Activated CD4-positive, alpha-beta T cell treated with anti-CD3 and anti-CD28 coated beads, Interleukin-2, amount 10 ng/mL, durations not matched to agents 24 days and 14 days (primary cell): ENCODE data around the gene WDR38. TPM values are rescaled to one million over a fixed set of nuclear protein-coding genes. Genes with fewer than 3 reads are reported as not detected.
A peak's percentile ranks its signal among the peaks of the same experiment; 100 is the strongest.
"Not testable (repeated sequence)": the region's sequence is repeated elsewhere in the genome, so short reads cannot be mapped to it uniquely, and the experiment has no call there.

Source experiments
- DNase-seq: peaks from one replicate; pipeline ENCODE4 v3.0.0; 2022
- H3K27ac Mint-ChIP-seq: one replicate; pipeline ENCODE4 v1.8.0; 2022; ENCODE audit warnings: mild to moderate bottlenecking, mixed read lengths
- H3K27me3 Mint-ChIP-seq: one replicate; pipeline ENCODE4 v1.8.0; 2022; ENCODE audit warnings: mixed read lengths
- H3K36me3 Mint-ChIP-seq: one replicate; pipeline ENCODE4 v1.8.0; 2022; ENCODE audit warnings: low read depth, mild to moderate bottlenecking, mixed read lengths
- H3K4me1 Mint-ChIP-seq: one replicate; pipeline ENCODE4 v1.8.0; 2021; ENCODE audit warnings: mixed read lengths
- H3K4me3 Mint-ChIP-seq: one replicate; pipeline ENCODE4 v1.8.0; 2022; ENCODE audit warnings: mild to moderate bottlenecking, moderate library complexity, mixed read lengths
- H3K9me3 Mint-ChIP-seq: one replicate; pipeline ENCODE4 v1.8.0; 2021; ENCODE audit warnings: mixed read lengths
- intact Hi-C: fragments of 100-400 bp; cut with micrococcal nuclease; formaldehyde crosslinking; loops from one replicate; pipeline ENCODE4 v1.15.1; 2023
- total RNA-seq: library from RNA; stranded (reverse); gene quantifications from 2 replicates; pipeline ENCODE4 v1.2.3, GENCODE V29; 2022

WDR38 gene
- total RNA-seq, 1 donor from 2014 or later, result not detected

DNA sequence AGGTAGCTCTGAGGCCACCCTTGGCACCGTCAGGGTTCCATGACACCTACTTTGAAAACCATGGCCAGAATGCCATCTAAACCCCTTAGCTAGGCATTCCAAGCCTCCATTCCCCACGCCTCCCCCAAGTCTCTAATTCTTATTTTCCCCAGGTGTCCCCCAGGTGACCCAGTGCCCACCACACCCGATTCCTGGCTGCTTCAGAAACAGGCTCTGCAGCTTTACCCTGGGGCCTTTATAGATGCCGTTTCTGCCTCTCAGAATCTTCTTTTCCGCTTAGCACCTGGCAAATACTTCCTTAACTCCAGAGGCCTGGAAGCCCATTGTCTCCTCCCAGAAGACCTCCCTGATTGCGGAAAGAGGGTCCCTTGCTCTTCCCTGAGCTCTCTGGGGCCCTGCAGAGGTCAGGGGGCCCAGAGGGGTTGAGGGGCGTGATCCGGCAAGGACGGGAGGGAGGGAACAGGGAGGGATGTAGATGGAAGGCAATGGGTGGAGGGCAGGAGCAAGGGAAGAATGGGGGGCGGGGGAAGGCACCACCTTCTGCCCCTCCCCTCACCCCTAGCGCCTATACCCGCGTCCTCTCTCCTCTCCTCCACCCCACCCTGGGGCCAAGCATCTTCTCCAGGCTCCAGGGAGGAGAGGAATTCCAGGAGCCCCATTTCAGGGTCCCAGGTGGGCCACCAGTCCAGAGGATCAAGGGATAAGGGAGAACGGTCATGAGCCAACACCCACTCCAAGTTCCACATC lies 12.0 kb upstream of the WDR38 start:
- Mint-ChIP-seq H3K4me1 (no peaks in the 10 kb centered on the region), H3K4me3 (no peak overlapping the region), H3K36me3 (no peaks in the 10 kb centered on the region), H3K9me3 (no peaks in the 10 kb centered on the region), H3K27me3 (peaks cover 10% of the 10 kb centered on the region), H3K27ac (no peak overlapping the region)
- DNase-seq, result no peak
- intact Hi-C loops, result no loop called here

DNA sequence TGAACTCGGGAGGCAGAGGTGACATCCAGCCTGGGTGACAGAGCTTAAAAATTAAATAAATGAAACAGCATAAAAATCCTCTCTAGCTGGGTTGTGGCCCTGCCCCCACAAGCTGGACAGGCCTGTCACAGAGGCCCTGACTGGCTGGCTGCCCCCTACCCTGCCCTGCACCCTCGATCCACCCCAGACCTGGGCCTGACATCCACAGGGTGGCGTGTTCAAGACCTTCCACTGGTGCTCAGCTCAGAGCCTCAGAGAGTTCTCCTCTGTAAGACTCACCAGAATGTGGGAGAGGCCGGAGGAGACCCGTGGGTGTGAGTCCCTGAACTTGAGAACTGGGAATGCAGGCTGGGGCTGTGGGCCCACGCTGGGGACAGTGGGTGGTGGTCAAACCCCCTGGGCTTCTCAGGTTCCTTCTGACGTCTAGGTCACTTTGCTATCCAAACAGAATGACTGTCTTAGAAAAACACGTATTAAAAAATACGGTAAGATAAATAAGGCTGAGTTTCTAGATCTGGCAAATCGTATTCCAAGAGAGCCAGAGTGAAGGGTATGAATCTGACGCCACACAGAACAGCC lies 9.7 kb upstream of the WDR38 start:
- Mint-ChIP-seq H3K27ac (no peak overlapping the region), H3K4me1 (no peaks in the 10 kb centered on the region), H3K9me3 (no peaks in the 10 kb centered on the region), H3K36me3 (no peaks in the 10 kb centered on the region), H3K27me3 (peaks cover 7% of the 10 kb centered on the region), H3K4me3 (no peak overlapping the region)
- intact Hi-C loops, result no loop called here
- DNase-seq, result no peak

- Mint-ChIP-seq H3K36me3 (no peaks in the 10 kb centered on the region), H3K4me1 (no peaks in the 10 kb centered on the region), H3K27ac (no peak overlapping the region), H3K9me3 (no peaks in the 10 kb centered on the region), H3K27me3 (peaks cover 8% of the 10 kb centered on the region), H3K4me3 (no peak overlapping the region)
- intact Hi-C loops, result no loop called here
- no peak for DNase-seq
These were observed 9.0 kb upstream of the WDR38 start for GRCh38 chr9:124844291-124844690.

- H3K27ac Mint-ChIP-seq, H3K4me3 Mint-ChIP-seq, intact Hi-C loops, DNase-seq, H3K4me1 Mint-ChIP-seq, H3K9me3 Mint-ChIP-seq, H3K36me3 Mint-ChIP-seq: not testable (repeated sequence)
- peaks cover 15% of the 10 kb centered on the region for H3K27me3 Mint-ChIP-seq
These were observed 6.8 kb upstream of the WDR38 start for GRCh38 chr9:124846467-124846866.

- intact Hi-C loops, result no loop called here
- no peak for DNase-seq
- H3K4me3 Mint-ChIP-seq, result no peak overlapping the region
- no peaks in the 10 kb centered on the region for H3K36me3 Mint-ChIP-seq
- H3K27ac Mint-ChIP-seq, result no peak overlapping the region
- peaks cover 16% of the 10 kb centered on the region for H3K27me3 Mint-ChIP-seq
- no peaks in the 10 kb centered on the region for H3K4me1 Mint-ChIP-seq
- H3K9me3 Mint-ChIP-seq, result no peaks in the 10 kb centered on the region
These were observed 6.3 kb upstream of the WDR38 start for GRCh38 chr9:124846969-124847368.

GRCh38 chr9:124849801-124850200 lies 3.5 kb upstream of the WDR38 start:
- H3K27ac Mint-ChIP-seq, result no peak overlapping the region
- intact Hi-C loops, result loop anchor here (5.0 kb wide), 2 partner anchors 138 to 522 kb away; no protein-coding TSS in a partner anchor
- H3K9me3 Mint-ChIP-seq, result no peaks in the 10 kb centered on the region
- H3K36me3 Mint-ChIP-seq, result no peaks in the 10 kb centered on the region
- peaks cover 16% of the 10 kb centered on the region for H3K27me3 Mint-ChIP-seq
- DNase-seq, result no peak
- H3K4me3 Mint-ChIP-seq, result no peak overlapping the region
- H3K4me1 Mint-ChIP-seq, result peaks cover 5% of the 10 kb centered on the region

GRCh38 chr9:124852121-124852828 lies 985 bp upstream of the WDR38 start:
- DNase-seq, result no peak
- Mint-ChIP-seq H3K36me3 (peaks cover 7% of the 10 kb centered on the region), H3K27ac (no peak overlapping the region), H3K9me3 (no peaks in the 10 kb centered on the region), H3K4me1 (peaks cover 5% of the 10 kb centered on the region), H3K4me3 (peak overlapping the region; percentile 72), H3K27me3 (peaks cover 14% of the 10 kb centered on the region)
- intact Hi-C loops, result loop anchor here (5.0 kb wide), 2 partner anchors 140 to 520 kb away; no protein-coding TSS in a partner anchor

- H3K27ac Mint-ChIP-seq, result no peak overlapping the region
- peaks cover 7% of the 10 kb centered on the region for H3K4me1 Mint-ChIP-seq
- H3K27me3 Mint-ChIP-seq, result peaks cover 12% of the 10 kb centered on the region
- intact Hi-C loops, result loop anchor here (1.0 to 5.0 kb wide), 5 partner anchors 17 to 519 kb away; no protein-coding TSS in a partner anchor
- no peaks in the 10 kb centered on the region for H3K9me3 Mint-ChIP-seq
- DNase-seq, result no peak
- peak overlapping the region; percentile 72 for H3K4me3 Mint-ChIP-seq
- peaks cover 21% of the 10 kb centered on the region for H3K36me3 Mint-ChIP-seq
These were observed 414 bp downstream of the WDR38 start for GRCh38 chr9:124853605-124854143.

DNA sequence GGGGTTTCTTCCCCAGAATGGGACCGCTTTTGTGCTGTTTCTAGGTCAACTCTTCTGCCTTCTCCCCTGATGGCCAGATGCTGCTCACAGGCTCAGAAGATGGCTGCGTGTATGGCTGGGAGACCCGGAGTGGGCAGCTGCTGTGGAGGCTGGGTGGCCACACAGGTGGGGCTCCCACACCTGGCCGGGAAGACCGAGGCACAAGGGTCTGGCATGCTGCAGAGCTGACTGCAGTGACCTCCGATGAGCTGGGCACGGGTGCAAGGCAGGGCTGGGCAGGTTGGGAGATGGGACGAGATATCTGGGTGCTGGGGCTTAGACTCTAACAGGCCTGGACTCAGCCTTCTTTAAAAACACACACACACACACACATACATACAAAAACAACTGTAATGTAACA lies 901 bp downstream of the WDR38 start:
- intact Hi-C loops, result loop anchor here (5.0 kb wide), 2 partner anchors 142 to 518 kb away; no protein-coding TSS in a partner anchor
- Mint-ChIP-seq H3K27ac (no peak overlapping the region), H3K36me3 (peaks cover 26% of the 10 kb centered on the region), H3K4me1 (peaks cover 7% of the 10 kb centered on the region), H3K9me3 (no peaks in the 10 kb centered on the region), H3K4me3 (no peak overlapping the region), H3K27me3 (peaks cover 10% of the 10 kb centered on the region)
- DNase-seq, result no peak

DNA sequence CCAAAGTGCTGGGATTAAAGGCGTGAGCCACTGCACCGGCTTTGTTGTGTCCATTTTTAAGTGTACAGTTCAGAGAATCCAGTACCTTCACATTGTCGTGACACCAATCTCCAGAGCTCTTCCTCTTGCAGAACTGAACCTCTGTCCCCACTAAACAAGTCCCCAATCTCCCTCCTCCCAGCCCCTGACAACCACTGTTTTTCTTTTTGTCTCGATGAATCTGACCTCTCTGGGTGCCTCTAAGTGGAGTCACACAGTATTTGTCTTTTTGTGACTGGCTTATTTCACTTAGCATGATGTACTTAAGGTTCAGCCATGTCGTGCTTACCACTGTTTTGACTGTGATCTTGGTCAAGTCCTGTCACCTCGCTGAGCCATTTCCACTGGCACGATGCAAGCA lies 1.6 kb downstream of the WDR38 start:
- no peak overlapping the region for H3K4me3 Mint-ChIP-seq
- H3K9me3 Mint-ChIP-seq, result no peaks in the 10 kb centered on the region
- peaks cover 33% of the 10 kb centered on the region for H3K36me3 Mint-ChIP-seq
- H3K27me3 Mint-ChIP-seq, result peaks cover 10% of the 10 kb centered on the region
- H3K27ac Mint-ChIP-seq, result peak overlapping the region; percentile 10
- intact Hi-C loops, result loop anchor here (5.0 kb wide), 2 partner anchors 143 to 517 kb away; no protein-coding TSS in a partner anchor
- DNase-seq, result no peak
- H3K4me1 Mint-ChIP-seq, result peaks cover 13% of the 10 kb centered on the region

DNA sequence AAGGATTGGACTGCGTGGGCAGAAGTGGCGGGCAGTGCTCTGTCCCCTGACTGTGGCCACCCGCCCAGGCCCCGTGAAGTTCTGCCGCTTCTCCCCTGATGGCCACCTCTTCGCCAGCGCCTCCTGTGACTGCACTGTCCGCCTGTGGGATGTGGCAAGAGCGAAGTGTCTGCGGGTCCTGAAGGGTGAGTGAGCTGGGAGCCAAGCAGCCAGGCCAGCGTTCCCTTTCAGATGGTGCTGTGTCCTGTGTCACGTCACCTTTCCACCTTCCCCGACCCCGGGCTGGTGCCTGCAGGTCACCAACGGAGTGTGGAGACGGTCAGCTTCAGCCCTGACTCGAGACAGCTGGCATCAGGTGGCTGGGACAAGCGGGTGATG lies 2.3 kb downstream of the WDR38 start:
- Mint-ChIP-seq H3K4me1 (peaks cover 19% of the 10 kb centered on the region), H3K27me3 (peaks cover 8% of the 10 kb centered on the region), H3K4me3 (no peak overlapping the region), H3K9me3 (no peaks in the 10 kb centered on the region), H3K27ac (no peak overlapping the region), H3K36me3 (peaks cover 40% of the 10 kb centered on the region)
- DNase-seq, result no peak
- intact Hi-C loops, result no loop called here

DNA sequence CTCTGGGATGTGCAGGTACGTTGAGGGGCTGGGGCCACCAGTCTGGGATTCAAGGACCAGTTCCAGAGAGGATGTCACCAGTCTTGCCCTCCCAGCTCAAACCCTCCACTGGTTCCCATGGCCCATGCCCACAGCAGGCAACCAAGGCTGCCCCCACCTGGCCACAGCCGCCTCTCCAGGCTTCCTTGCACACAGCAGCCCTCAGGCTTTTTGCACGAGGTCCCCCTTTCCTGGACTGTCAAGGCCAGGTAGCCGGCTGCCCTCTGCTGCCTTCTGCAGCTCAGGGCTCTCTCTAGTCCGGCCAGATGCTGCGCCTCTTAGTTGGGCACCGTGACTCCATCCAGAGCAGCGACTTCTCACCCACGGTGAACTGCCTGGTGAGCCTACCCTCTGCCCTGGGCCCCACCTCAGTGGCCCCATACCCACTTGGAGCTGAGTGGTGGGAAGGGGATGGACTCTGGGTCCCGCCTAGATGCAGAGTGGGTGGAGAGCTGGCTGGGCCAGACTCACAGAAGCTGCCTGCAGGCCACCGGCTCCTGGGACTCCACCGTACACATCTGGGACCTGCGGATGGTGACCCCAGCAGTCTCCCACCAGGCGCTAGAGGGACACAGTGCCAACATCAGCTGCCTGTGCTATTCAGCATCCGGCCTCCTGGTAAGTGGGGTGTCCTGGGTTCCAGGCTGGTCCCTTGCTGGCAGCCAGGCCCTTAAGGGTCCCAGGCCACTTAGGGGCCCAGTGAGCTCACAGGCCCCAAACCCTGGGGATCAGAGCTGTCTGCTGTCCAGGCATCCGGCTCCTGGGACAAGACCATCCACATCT lies 2.9 kb downstream of the WDR38 start:
- H3K36me3 Mint-ChIP-seq, result peaks cover 46% of the 10 kb centered on the region
- peaks cover 4% of the 10 kb centered on the region for H3K27me3 Mint-ChIP-seq
- no peaks in the 10 kb centered on the region for H3K9me3 Mint-ChIP-seq
- intact Hi-C loops, result no loop called here
- peaks cover 19% of the 10 kb centered on the region for H3K4me1 Mint-ChIP-seq
- no peak overlapping the region for H3K27ac Mint-ChIP-seq
- no peak for DNase-seq
- H3K4me3 Mint-ChIP-seq, result no peak overlapping the region

- Mint-ChIP-seq H3K4me3 (no peak overlapping the region), H3K27ac (no peak overlapping the region), H3K36me3 (peaks cover 49% of the 10 kb centered on the region), H3K27me3 (no peaks in the 10 kb centered on the region), H3K4me1 (peaks cover 18% of the 10 kb centered on the region), H3K9me3 (no peaks in the 10 kb centered on the region)
- intact Hi-C loops, result no loop called here
- no peak for DNase-seq
These were observed 4.4 kb downstream of the WDR38 start for GRCh38 chr9:124857533-124858162.
